NCI-H1694 (cell line): ENCODE data around the gene RAB4B.
A peak's percentile ranks its signal among the peaks of the same experiment; 100 is the strongest.
"Not testable (repeated sequence)": the region's sequence is repeated elsewhere in the genome, so short reads cannot be mapped to it uniquely, and the experiment has no call there.

Source experiments
- DNase-seq: peaks from one replicate; lab custom pipeline; 2025; lab: John Stamatoyannopoulos, UW

The RAB4B gene

GRCh38 chr19:40803857-40804782, 26.1 kb downstream of the RAB4B start:
- DNase-seq = no peak

GRCh38 chr19:40804783-40805242, 26.8 kb downstream of the RAB4B start:
- no peak for DNase-seq

- no peak for DNase-seq
Measured at GRCh38 chr19:40805258-40805868, 27.3 kb downstream of the RAB4B start.

GRCh38 chr19:40806423-40807146, 28.5 kb downstream of the RAB4B start:
- DNase-seq = peak; percentile 43

GRCh38 chr19:40807147-40808020, 29.3 kb downstream of the RAB4B start:
- no peak for DNase-seq

GRCh38 chr19:40808021-40808325, 29.9 kb downstream of the RAB4B start:
- DNase-seq = no peak

- no peak for DNase-seq
Measured at GRCh38 chr19:40808497-40808896, 30.4 kb downstream of the RAB4B start.

GRCh38 chr19:40809358-40810086, 31.5 kb downstream of the RAB4B start:
- DNase-seq = no peak

- DNase-seq = no peak
Measured at GRCh38 chr19:40810160-40810559, 32.1 kb downstream of the RAB4B start.

GRCh38 chr19:40810649-40811408, 32.8 kb downstream of the RAB4B start:
- DNase-seq = not testable (repeated sequence)

- DNase-seq = no peak
Measured at GRCh38 chr19:40811478-40812341, 33.7 kb downstream of the RAB4B start.

GRCh38 chr19:40812571-40812970, 34.5 kb downstream of the RAB4B start:
- not testable (repeated sequence) for DNase-seq

GRCh38 chr19:40813182-40813581, 35.1 kb downstream of the RAB4B start:
- no peak for DNase-seq

GRCh38 chr19:40815223-40815622, 37.2 kb downstream of the RAB4B start:
- DNase-seq = no peak

- peak; percentile 49 for DNase-seq
Measured at GRCh38 chr19:40818480-40819399, 40.7 kb downstream of the RAB4B start.

- DNase-seq = peak; percentile 51
Measured at GRCh38 chr19:40819479-40820234, 41.6 kb downstream of the RAB4B start.

- DNase-seq = no peak
Measured at GRCh38 chr19:40822161-40822560, 44.1 kb downstream of the RAB4B start.
